GM19455 (cell line): Measurements from ENCODE around the gene TRIM10.
"Not testable (repeated sequence)": the region's sequence is repeated elsewhere in the genome, so short reads cannot be mapped to it uniquely, and the experiment has no call there.

Source experiments
- ATAC-seq: cut with Tn5 transposase; IDR thresholded peaks from one replicate; pipeline ENCODE4 v1.9.1; 2021; ENCODE audit not compliant: unreplicated experiment

The TRIM10 gene

GRCh38 chr6:30175765-30176164 lies 14.8 kb upstream of the TRIM10 start:
- no peak for ATAC-seq

- no peak for ATAC-seq
These were observed 11.7 kb upstream of the TRIM10 start for GRCh38 chr6:30172681-30173080.

- ATAC-seq = no peak
These were observed 10.9 kb upstream of the TRIM10 start for GRCh38 chr6:30171677-30172471.

- no peak for ATAC-seq
These were observed 8.9 kb upstream of the TRIM10 start for GRCh38 chr6:30169658-30170614.

GRCh38 chr6:30168741-30169140 lies 7.7 kb upstream of the TRIM10 start:
- ATAC-seq = no peak

GRCh38 chr6:30167101-30167500 lies 6.1 kb upstream of the TRIM10 start:
- no peak for ATAC-seq

- ATAC-seq = not testable (repeated sequence)
These were observed 4.2 kb upstream of the TRIM10 start for GRCh38 chr6:30165238-30165637.

- no peak for ATAC-seq
These were observed 3.7 kb upstream of the TRIM10 start for GRCh38 chr6:30164714-30165113.

GRCh38 chr6:30163918-30164654 lies 3.1 kb upstream of the TRIM10 start:
- no peak for ATAC-seq

GRCh38 chr6:30163090-30163917 lies 2.3 kb upstream of the TRIM10 start, which contains the start of gene TRIM15:
Gene TRIM15 (plus strand): TSS chr6:30163546. CDS start chr6:30163685, 139 bp downstream.
- no peak for ATAC-seq

GRCh38 chr6:30162265-30163089 lies 1.5 kb upstream of the TRIM10 start:
- no peak for ATAC-seq

GRCh38 chr6:30160008-30160784 lies 815 bp downstream of the TRIM10 start:
- no peak for ATAC-seq

GRCh38 chr6:30158475-30159040 lies 2.5 kb downstream of the TRIM10 start:
- ATAC-seq = no peak

- no peak for ATAC-seq
These were observed 3.0 kb downstream of the TRIM10 start for GRCh38 chr6:30157999-30158398.

- ATAC-seq = no peak
These were observed 3.4 kb downstream of the TRIM10 start for GRCh38 chr6:30157581-30157980.

- ATAC-seq = no peak
These were observed 4.2 kb downstream of the TRIM10 start for GRCh38 chr6:30156774-30157173.

GRCh38 chr6:30156262-30156599 lies 4.8 kb downstream of the TRIM10 start:
- ATAC-seq = no peak

GRCh38 chr6:30155520-30156261 lies 5.3 kb downstream of the TRIM10 start:
- ATAC-seq = no peak
